GM18907 (cell line): ENCODE results near the gene FAM3C.
A peak's percentile ranks its signal among the peaks of the same experiment; 100 is the strongest.

Experiments used
- ATAC-seq: cut with Tn5 transposase; IDR thresholded peaks from one replicate; pipeline ENCODE4 v1.9.1; 2021; ENCODE audit warnings: mild to moderate bottlenecking, moderate library complexity; ENCODE audit not compliant: unreplicated experiment

Gene FAM3C

DNA sequence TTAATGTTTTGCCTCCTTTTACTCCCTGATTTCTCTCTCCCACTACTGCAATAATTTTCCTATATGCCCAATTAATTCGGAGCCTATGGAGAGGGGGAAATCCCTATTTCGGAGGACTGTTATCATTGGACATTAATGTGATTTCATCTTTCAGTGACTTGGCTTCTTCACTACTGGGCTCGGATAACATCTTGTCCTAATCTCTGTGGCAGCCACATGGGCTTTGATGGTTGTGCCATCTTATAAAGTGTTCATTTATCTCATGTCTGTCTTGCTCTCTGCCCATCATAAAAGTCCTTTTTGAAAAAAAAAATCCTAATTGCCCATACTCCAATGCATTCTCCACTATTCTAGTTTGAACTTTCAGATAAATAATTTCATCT, 15.5 kb upstream of the FAM3C start:
- no peak for ATAC-seq

DNA sequence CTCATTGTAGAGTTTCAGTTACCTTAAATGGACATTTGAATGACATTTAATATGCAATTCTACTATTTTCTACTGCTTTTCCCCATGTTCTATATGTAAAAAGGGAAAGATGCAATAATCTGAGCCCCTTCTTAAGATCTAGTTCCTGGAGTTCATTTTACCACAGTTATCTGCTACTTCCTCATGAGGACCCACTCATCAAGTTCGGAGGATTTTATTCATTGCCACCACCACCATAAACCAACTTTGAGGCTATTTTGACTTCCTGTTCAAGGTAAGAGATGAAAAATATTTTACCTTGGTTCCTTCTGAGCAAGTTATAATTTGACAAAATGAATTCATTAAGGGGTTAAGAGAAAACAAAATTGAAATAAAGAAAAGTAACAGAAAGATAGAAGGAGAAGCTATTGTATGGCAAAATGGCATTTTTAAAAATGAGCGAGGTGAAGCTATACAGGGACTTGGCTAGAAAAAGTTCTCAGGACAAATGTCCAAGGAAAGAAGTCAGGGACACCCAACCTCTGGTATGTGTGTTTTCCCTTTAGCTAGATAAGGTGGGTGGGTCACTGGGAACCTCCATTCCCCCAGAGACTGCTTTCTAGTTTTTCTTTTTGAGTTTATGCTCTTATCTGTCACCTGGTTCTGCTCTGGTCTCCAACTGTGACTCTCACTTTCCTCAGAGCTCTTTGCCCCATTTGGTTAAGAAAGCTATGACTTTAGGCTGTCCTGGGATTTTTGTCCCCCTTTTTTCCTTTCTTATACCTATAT, 14.9 kb upstream of the FAM3C start:
- peak; percentile 77 for ATAC-seq

DNA sequence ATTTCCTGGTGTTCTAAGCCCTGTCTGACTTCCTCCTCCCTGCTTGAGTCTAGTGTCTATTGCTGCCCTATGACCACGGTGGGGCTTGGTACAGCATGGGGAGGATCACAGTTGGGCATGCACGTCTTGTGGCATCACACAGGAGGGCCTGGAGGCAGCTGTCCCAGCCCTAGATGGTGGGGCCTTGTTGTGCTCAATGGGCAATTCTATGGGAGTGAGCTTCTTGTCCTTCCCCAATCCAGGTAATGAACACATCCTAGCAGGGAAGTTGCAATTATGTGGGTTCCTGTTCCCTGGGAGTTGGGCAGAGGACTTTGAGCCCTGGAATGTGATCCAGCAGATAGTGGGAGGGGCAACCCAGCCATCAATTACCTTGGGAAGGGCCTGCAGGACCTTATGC, 10.8 kb upstream of the FAM3C start:
- no peak for ATAC-seq

DNA sequence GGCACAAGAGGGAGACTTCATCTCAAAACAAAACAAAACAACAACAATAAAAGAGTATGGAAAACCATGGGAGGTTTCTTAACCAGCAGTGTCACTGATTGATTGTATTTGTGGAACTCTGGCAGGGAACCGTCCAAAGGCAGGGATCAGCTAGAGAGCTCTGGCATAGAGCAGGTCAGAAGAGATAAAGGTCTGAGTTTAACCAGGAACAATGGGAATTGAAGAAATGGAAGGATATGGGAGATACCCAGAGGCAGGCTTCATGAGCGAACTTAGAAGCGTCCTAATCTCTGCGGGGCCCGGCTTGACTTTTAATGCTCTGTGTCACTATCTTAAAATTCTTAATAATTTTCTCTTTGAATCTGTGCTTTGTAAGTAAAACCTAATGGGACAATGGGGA, 10.4 kb upstream of the FAM3C start:
- ATAC-seq: no peak

- no peak for ATAC-seq
Observed at GRCh38 chr7:121404348-121404747, 8.2 kb upstream of the FAM3C start.

- no peak for ATAC-seq
Observed at GRCh38 chr7:121402701-121403100, 6.6 kb upstream of the FAM3C start.

DNA sequence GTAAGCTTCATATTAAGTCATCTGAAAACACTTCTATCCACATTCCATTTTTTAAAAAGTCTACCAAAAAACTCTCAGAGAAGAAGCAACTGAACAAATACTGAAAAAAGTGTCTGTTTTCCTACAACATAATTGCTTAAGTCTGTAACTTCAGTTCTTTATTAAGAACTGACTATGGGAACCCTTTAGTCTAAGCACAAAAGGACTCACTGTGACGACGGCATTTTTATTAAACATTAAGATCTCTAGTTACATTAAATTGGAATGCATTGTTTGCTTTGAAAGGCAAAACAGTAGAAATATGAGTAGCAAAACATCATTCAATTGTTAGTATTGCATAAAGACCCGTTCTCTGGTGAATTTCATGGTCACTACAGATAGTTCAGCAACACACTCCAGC, 5.8 kb upstream of the FAM3C start:
- no peak for ATAC-seq

GRCh38 chr7:121398246-121398645, 2.1 kb upstream of the FAM3C start:
- no peak for ATAC-seq

GRCh38 chr7:121397822-121398221, 1.7 kb upstream of the FAM3C start:
- no peak for ATAC-seq

DNA sequence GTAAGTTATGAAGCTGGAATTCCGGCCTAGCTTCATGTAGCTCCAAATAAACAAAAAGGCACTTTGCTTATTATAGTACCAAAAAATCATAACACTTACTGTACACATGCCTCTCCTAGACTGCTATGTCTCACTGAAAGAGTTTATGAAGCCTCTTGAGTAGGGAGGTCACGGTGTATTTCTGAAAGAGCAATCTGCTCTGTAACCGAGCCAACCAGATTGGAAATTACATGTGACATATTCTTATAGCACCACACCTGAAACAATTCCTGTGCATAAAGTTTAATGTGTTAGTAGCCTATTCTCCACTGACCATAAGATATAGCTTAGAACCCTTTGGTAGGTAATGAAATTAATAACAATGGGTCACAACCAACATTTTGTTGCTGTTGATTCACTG, 1.3 kb upstream of the FAM3C start:
- no peak for ATAC-seq

- ATAC-seq: peak; percentile 55
Observed at GRCh38 chr7:121395494-121395960, 581 bp downstream of the FAM3C start.

GRCh38 chr7:121394709-121395140, 1.4 kb downstream of the FAM3C start:
- ATAC-seq: no peak

DNA sequence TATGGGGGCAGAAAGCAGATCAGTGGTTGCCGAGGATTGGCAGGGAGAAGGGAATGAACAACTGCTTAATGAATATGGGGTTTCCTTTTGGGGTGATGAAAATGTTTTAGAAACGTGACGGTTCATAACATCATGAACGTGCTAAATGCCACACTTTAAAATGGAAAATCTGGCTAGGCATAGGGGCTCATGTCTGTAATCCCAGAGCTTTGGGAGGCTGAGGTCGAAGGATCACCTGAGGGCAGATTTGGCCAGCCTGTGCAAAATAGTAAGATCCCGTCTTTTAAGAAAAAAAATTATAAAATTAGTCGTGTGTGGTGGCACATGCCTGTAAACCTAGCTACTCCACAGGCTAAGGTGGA, 3.1 kb downstream of the FAM3C start:
- no peak for ATAC-seq

- ATAC-seq: no peak
Observed at GRCh38 chr7:121392277-121393004, 3.7 kb downstream of the FAM3C start.

- no peak for ATAC-seq
Observed at GRCh38 chr7:121391686-121392085, 4.4 kb downstream of the FAM3C start.

- ATAC-seq: no peak
Observed at GRCh38 chr7:121390617-121391016, 5.5 kb downstream of the FAM3C start.

GRCh38 chr7:121390109-121390508, 6.0 kb downstream of the FAM3C start:
- no peak for ATAC-seq

- ATAC-seq: no peak
Observed at GRCh38 chr7:121388950-121389349, 7.2 kb downstream of the FAM3C start.

DNA sequence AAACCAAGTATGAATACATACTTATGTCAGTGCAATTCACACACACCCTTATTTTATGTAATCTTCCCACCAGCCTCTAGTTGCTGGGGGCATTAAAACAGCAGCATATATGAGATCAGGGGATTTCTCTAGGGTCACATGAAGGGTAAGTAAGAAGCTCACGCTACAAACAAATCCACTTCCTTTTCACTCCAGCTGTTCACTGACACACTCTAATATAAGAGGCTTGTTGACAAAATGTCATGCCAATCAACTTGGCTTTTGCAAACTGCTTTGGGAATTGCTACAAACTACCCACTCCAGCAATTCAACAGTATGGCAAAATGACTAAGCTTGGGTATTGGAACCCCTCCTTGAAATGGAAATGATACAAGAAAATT, 10.3 kb downstream of the FAM3C start:
- ATAC-seq: peak; percentile 97

DNA sequence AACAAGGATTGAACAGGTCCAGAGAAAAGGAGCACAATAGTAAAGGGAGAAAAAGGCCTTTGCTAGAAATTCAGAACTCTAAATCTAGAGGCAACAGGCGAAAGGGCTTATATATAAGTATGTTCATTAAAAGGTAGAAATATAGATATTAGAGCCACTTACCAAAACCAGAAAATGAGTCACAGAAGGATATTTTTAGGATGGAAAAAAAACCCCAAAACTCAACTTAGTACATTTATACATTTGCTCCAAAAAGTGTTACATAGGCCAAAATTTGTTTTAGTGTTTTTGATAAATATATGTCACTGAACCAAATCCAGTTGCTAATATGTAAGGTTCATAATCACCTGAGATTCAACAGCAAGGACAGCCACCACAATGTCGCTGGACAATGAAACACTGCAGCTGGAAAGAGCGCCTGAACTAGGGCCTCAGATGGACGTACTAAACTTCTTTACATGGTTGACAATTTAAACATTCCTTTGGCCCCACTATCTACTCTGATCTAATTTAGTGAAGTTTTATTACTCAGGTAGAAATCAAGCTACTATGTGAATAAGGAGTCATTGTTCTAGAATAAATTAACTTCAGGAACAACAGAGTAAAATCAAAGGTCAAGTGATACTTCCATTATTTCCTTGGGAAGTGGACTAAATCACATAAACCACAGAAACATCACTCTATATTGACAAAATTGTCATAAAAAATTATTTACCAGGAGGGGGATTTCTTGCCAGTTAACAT, 10.9 kb downstream of the FAM3C start:
- peak; percentile 6 for ATAC-seq

DNA sequence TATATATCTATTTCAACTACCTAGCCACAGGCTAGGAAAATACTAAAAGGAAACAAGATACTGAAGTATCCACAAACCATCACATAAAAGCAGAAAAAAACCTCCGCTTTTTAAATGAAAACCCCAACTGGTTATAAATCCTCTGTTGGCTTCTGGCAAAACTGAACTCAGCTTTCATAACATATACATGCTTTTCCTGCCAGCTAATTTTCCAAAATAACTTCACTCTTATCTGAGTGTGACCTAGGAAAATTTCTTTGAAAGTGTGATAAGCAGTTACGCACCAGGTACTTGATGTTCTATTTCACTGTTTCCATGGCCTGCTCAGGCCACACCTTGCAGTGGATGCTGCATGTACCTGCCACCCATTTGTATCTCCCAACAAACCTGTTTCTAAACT, 11.8 kb downstream of the FAM3C start:
- ATAC-seq: no peak
